ENCODE data around the gene SPATA9.

DNA sequence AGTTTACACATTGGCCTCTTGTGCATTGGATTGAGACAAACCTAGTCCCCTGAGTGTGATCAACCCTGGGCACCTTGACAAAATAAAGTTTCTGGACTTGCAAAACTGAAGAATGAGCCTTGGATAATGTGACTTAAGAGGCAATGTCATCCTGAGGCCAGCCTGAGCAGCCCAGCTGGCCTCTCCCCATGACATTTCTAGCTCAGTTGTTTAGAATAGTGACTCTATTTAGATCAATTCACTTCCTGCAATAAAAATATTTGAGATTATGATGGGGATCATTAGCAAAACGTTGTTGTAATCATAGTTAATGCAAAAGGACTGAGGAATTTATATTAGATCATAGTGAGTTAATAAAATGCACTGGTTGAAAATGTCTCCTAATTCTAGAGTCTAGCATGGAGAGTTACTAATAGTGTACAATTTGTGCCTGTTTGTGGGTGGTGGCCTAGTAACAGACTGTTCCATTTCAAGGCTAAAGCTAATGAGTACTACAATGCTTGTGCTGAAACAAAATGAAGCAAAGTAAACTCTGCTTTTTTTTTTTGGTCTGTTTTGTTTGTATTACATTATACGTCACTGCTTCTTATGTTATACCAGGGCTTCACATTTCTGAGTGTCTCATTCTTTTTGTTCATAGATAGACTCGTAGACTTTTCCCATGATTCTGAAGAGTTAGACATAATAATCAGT is 37.4 kb upstream of the SPATA9 start:
- TF ChIP-seq, protein P1, sequence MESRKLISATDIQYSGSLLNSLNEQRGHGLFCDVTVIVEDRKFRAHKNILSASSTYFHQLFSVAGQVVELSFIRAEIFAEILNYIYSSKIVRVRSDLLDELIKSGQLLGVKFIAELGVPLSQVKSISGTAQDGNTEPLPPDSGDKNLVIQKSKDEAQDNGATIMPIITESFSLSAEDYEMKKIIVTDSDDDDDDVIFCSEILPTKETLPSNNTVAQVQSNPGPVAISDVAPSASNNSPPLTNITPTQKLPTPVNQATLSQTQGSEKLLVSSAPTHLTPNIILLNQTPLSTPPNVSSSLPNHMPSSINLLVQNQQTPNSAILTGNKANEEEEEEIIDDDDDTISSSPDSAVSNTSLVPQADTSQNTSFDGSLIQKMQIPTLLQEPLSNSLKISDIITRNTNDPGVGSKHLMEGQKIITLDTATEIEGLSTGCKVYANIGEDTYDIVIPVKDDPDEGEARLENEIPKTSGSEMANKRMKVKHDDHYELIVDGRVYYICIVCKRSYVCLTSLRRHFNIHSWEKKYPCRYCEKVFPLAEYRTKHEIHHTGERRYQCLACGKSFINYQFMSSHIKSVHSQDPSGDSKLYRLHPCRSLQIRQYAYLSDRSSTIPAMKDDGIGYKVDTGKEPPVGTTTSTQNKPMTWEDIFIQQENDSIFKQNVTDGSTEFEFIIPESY (CRISPR knock-in tag; IDR thresholded peaks at IDR 0.05), result no peak
- TF ChIP-seq HDAC1 (IDR thresholded peaks at IDR 0.05) (no peak), EHMT2 (IDR thresholded peaks at IDR 0.05) (no peak)
